HG03460 (cell line): Measurements from ENCODE around the gene KCNQ1.

Experiments
- ATAC-seq: cut with Tn5 transposase; IDR thresholded peaks from one replicate; pipeline ENCODE4 v1.9.1; 2021; ENCODE audit not compliant: unreplicated experiment

The KCNQ1 gene

GRCh38 chr11:2410616-2411015 is 34.2 kb upstream of the KCNQ1 start:
- ATAC-seq: no peak

- no peak for ATAC-seq
Measured at GRCh38 chr11:2411446-2412305, 33.1 kb upstream of the KCNQ1 start.

- no peak for ATAC-seq
Measured at GRCh38 chr11:2412323-2412722, 32.5 kb upstream of the KCNQ1 start.

GRCh38 chr11:2413742-2414579 is 30.8 kb upstream of the KCNQ1 start:
- no peak for ATAC-seq

GRCh38 chr11:2414616-2415015 is 30.2 kb upstream of the KCNQ1 start:
- no peak for ATAC-seq

GRCh38 chr11:2415171-2415570 is 29.6 kb upstream of the KCNQ1 start:
- no peak for ATAC-seq

- ATAC-seq: no peak
Measured at GRCh38 chr11:2415601-2416380, 29.0 kb upstream of the KCNQ1 start.

- ATAC-seq: no peak
Measured at GRCh38 chr11:2416765-2417164, 28.0 kb upstream of the KCNQ1 start.

GRCh38 chr11:2417856-2418692 is 26.7 kb upstream of the KCNQ1 start:
- ATAC-seq: no peak

- no peak for ATAC-seq
Measured at GRCh38 chr11:2418693-2419360, 26.0 kb upstream of the KCNQ1 start.

GRCh38 chr11:2419638-2420501 is 24.9 kb upstream of the KCNQ1 start:
- no peak for ATAC-seq

- ATAC-seq: peak; percentile 74
Measured at GRCh38 chr11:2420502-2421225, 24.1 kb upstream of the KCNQ1 start.

- no peak for ATAC-seq
Measured at GRCh38 chr11:2421226-2421994, 23.4 kb upstream of the KCNQ1 start.

- ATAC-seq: no peak
Measured at GRCh38 chr11:2421996-2422395, 22.8 kb upstream of the KCNQ1 start.

- ATAC-seq: no peak
Measured at GRCh38 chr11:2422461-2423156, 22.2 kb upstream of the KCNQ1 start.

- no peak for ATAC-seq
Measured at GRCh38 chr11:2423157-2424025, 21.4 kb upstream of the KCNQ1 start.
